Body of pancreas (tissue), 4 donors: ENCODE measurements around the gene GNG11. TPM values are rescaled to one million over a fixed set of nuclear protein-coding genes. Genes with fewer than 3 reads are reported as not detected.
"Not testable (repeated sequence)": the region's sequence is repeated elsewhere in the genome, so short reads cannot be mapped to it uniquely, and the experiment has no call there.

Experiments used
- ATAC-seq: fragments of 150-250 bp; one replicate; pipeline ENCODE4 v1.9.1; 2016
- DNase-seq, 4 donors: peaks; one replicate each; pipeline ENCODE4 v3.0.0-alpha.2; 2019
- H3K27ac ChIP-seq, 4 donors: fragments of 200-600 bp; sonication (generic); 1 replicate in 3 of 4; 2 replicates in 1 of 4; pipeline versions ENCODE4 v1.5.1 to v1.6.1; 2016 to 2019; ENCODE audit warnings: mild to moderate bottlenecking in 1 of 4, mixed read lengths in 1 of 4, moderate library complexity in 1 of 4
- H3K27me3 ChIP-seq, 2 donors: fragments of 200-600 bp; sonication (generic); one replicate each; pipeline ENCODE4 v1.6.0; 2016; ENCODE audit warnings: mild to moderate bottlenecking in 1 of 2
- H3K36me3 ChIP-seq, 2 donors: fragments of 200-600 bp; sonication (generic); replicated peaks in 1 of 2; 2 replicates each; pipeline ENCODE4 v1.5.1; 2016; ENCODE audit warnings: low read depth in 2 of 2; ENCODE audit not compliant: insufficient read depth in 1 of 2
- H3K4me1 ChIP-seq: fragments of 200-600 bp; sonication (generic); one replicate; pipeline ENCODE4 v1.6.0; 2016
- H3K4me3 ChIP-seq, 2 donors: fragments of 200-600 bp; sonication (generic); 1 replicate in 1 of 2; 2 replicates in 1 of 2; pipeline ENCODE4 v1.5.1; 2016 to 2019
- H3K9me3 ChIP-seq, 3 donors: fragments of 200-600 bp; sonication (generic); 1 replicate in 2 of 3; 2 replicates in 1 of 3; pipeline ENCODE4 v1.5.1; 2016
- POLR2A ChIP-seq, 3 donors: fragments of 450-650 bp; IDR thresholded peaks; one replicate each; pipeline ENCODE4 v1.6.1; 2016; ENCODE audit warnings: antibody characterized with exemption in 3 of 3, mild to moderate bottlenecking in 2 of 3
- WGBS, 2 donors: methylation state at CpG; one replicate each; pipeline ENCODE4 v1.1.5; 2017; 5-methylcytosine and 5-hydroxymethylcytosine counted together
- intact Hi-C: fragments of 100-400 bp; cut with DNase I; formaldehyde crosslinking; loops from one replicate; pipeline ENCODE4 v1.15.1; 2023
- total RNA-seq, 2 donors: library from RNA; depleted of rRNA; stranded (reverse); fragments of >200 nt; gene quantifications; one replicate each; pipeline ENCODE4 v1.1.0, GENCODE V29; 2016
- TF ChIP-seq, protein P1 (sequence below), 7 experiments: fragments of 450-650 bp in 4 of 7; fragments of 200-600 bp in 3 of 7; sonication (generic) in 3 of 7; IDR thresholded peaks; one replicate each; pipeline ENCODE4 v1.5.1; 2016 to 2019; ENCODE audit warnings: antibody characterized with exemption in 7 of 7

GNG11 gene
- total RNA-seq, 2 donors from 2014 or later: 6.6 to 11.4 TPM

GRCh38 chr7:93910076-93910994, 11.2 kb upstream of the GNG11 start:
- Histone ChIP-seq H3K4me1 (peaks cover 12% of the 10 kb centered on the region), H3K9me3 (no peaks in the 10 kb centered on the region), H3K4me3 (no peak overlapping the region), H3K27ac (peak overlapping the region in 1 of 4 donors; percentile 57), H3K36me3 (no peaks in the 10 kb centered on the region), H3K27me3 (no peaks in the 10 kb centered on the region)
- 40 to 43% methylated on average over 3 of the region's 3 CpGs for WGBS, 2 donors
- TF ChIP-seq POLR2A (IDR thresholded peaks at IDR 0.05): no peak
- TF ChIP-seq, protein P1, sequence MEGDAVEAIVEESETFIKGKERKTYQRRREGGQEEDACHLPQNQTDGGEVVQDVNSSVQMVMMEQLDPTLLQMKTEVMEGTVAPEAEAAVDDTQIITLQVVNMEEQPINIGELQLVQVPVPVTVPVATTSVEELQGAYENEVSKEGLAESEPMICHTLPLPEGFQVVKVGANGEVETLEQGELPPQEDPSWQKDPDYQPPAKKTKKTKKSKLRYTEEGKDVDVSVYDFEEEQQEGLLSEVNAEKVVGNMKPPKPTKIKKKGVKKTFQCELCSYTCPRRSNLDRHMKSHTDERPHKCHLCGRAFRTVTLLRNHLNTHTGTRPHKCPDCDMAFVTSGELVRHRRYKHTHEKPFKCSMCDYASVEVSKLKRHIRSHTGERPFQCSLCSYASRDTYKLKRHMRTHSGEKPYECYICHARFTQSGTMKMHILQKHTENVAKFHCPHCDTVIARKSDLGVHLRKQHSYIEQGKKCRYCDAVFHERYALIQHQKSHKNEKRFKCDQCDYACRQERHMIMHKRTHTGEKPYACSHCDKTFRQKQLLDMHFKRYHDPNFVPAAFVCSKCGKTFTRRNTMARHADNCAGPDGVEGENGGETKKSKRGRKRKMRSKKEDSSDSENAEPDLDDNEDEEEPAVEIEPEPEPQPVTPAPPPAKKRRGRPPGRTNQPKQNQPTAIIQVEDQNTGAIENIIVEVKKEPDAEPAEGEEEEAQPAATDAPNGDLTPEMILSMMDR (IDR thresholded peaks at IDR 0.05): no peak
- peak in 3 of 4 donors; percentile 16 to 23 (median 19) for DNase-seq
- peak; percentile 59 for ATAC-seq
- intact Hi-C loops: no loop called here

DNA sequence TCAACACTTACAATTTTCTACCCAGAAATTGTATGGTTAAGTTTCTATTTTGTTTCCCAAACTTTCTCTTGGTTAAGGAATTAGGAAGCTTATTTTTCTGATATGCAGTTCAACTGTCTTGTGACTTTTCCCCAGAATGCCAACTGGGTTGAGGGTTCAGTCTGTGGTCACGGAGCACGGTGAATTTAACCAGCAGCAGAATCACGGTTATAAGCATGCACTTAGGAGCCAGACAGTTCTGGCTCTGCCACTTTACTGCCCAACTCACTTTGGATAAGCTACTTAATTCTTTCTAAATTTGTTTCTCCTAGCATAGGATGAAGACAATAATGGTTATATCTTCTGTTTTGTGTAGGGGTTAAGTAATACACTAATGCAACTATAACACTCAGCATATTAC, 10.3 kb upstream of the GNG11 start:
- DNase-seq, H3K27me3 ChIP-seq, H3K4me3 ChIP-seq, ATAC-seq, H3K36me3 ChIP-seq, H3K9me3 ChIP-seq, intact Hi-C loops: not testable (repeated sequence)
- Histone ChIP-seq H3K27ac (peak overlapping the region in 1 of 4 donors; percentile 18), H3K4me1 (peaks cover 12% of the 10 kb centered on the region)
- 40 to 51% methylated on average over 3 of the region's 3 CpGs for WGBS, 2 donors

DNA sequence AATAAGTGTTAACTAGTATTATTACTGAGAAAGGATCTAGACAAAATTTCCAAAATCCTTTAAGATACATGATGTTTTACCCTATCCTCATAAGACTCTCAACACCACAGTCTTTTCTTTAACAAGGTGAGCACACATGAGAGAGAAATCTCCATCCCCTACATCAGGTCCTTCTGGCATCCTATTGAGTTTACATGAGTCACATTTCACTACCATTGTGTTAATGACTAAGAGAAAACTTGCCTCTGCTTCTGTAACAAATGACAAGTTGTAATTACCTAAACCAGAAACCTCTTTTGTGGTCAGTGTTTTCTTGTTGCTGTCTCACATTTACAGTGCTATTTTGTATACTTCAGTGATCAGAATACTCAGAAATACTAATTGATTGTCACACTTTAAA, 9.9 kb upstream of the GNG11 start:
- H3K4me3 ChIP-seq, ATAC-seq, H3K36me3 ChIP-seq, DNase-seq, H3K27ac ChIP-seq, intact Hi-C loops, H3K9me3 ChIP-seq, H3K27me3 ChIP-seq: not testable (repeated sequence)
- H3K4me1 ChIP-seq: peaks cover 12% of the 10 kb centered on the region

- no peaks in the 10 kb centered on the region for H3K27me3 ChIP-seq
- DNase-seq (no peak), ATAC-seq (no peak)
- H3K4me3 ChIP-seq: no peak overlapping the region
- peak overlapping the region in 1 of 4 donors; percentile 61 for H3K27ac ChIP-seq
- H3K4me1 ChIP-seq: peaks cover 12% of the 10 kb centered on the region
- H3K9me3 ChIP-seq: no peaks in the 10 kb centered on the region
- intact Hi-C loops: no loop called here
- H3K36me3 ChIP-seq: no peaks in the 10 kb centered on the region
- TF ChIP-seq POLR2A (IDR thresholded peaks at IDR 0.05): no peak
- TF ChIP-seq, protein P1 (IDR thresholded peaks at IDR 0.05): no peak
These were observed 8.3 kb upstream of the GNG11 start for GRCh38 chr7:93913197-93913596.

DNA sequence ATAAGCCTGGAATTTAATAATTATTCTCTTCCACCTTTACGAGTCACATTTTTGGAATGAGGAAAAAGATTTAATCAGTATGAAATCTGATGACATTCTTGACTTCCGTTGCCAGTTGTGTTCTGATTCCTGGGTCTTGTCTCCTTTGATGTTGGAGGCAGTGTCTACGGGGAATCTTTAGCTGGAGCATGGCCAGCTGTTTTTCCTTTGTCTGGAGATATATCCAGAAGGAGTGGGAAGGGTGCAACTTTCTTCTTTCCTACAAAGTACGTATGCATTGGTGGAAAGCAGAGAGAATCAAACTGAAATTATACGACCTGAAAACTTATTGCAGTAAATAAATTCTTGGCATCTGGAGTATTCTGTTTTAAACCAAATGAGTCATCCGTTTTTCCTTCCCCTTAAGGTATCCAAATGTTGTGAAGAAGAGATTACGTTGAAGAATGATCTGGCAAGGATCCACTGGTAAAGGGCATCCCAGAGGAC, 6.9 kb upstream of the GNG11 start:
- WGBS, 2 donors: 24 to 31% methylated on average over 7 of the region's 7 CpGs
- Histone ChIP-seq H3K36me3 (no peaks in the 10 kb centered on the region), H3K27ac (peak overlapping the region in 3 of 4 donors; percentile 48 to 72 (median 61)), H3K27me3 (no peaks in the 10 kb centered on the region), H3K4me3 (no peak overlapping the region), H3K4me1 (peaks cover 12% of the 10 kb centered on the region), H3K9me3 (no peaks in the 10 kb centered on the region)
- ATAC-seq (peak; percentile 64), DNase-seq (no peak)
- intact Hi-C loops: no loop called here
- TF ChIP-seq POLR2A (IDR thresholded peaks at IDR 0.05): no peak
- TF ChIP-seq, protein P1 (IDR thresholded peaks at IDR 0.05): no peak

DNA sequence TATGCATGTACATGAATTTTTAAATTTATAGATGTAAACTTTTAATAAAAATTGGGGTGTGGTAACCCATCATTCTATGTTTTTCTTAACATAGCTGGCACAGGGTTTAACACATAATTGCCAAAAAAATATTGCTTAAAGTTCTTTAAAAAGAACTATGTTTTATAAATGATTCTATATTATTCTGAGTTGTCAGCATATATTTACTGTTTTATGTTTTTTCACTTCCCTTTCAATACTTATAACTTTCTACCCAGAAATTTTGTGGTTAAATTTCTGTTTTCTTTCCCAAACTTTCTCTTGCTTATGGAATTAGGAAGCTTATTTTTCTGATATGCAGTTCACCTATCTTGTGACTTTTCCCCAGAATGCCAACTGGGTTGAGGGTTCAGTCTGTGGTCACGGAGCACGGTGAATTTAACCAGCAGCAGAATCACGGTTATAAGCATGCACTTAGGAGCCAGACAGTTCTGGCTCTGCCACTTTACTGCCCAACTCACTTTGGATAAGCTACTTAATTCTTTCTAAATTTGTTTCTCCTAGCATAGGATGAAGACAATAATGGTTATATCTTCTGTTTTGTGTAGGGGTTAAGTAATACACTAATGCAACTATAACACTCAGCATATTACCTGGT, 6.2 kb upstream of the GNG11 start:
- H3K27me3 ChIP-seq, H3K36me3 ChIP-seq, DNase-seq, intact Hi-C loops, H3K4me3 ChIP-seq, ATAC-seq, H3K9me3 ChIP-seq: not testable (repeated sequence)
- Histone ChIP-seq H3K27ac (peak overlapping the region in 1 of 4 donors; percentile 61), H3K4me1 (peaks cover 11% of the 10 kb centered on the region)
- WGBS, 2 donors: 70 to 74% methylated on average over 3 of the region's 3 CpGs

GRCh38 chr7:93915888-93916287, 5.6 kb upstream of the GNG11 start:
- H3K4me3 ChIP-seq, intact Hi-C loops, ATAC-seq, H3K4me1 ChIP-seq, H3K27me3 ChIP-seq, H3K27ac ChIP-seq, H3K9me3 ChIP-seq, H3K36me3 ChIP-seq, DNase-seq: not testable (repeated sequence)

GRCh38 chr7:93916315-93916714, 5.2 kb upstream of the GNG11 start:
- WGBS, 2 donors: 57 to 63% methylated on average over 4 of the region's 4 CpGs
- H3K4me1 ChIP-seq, ATAC-seq, H3K27ac ChIP-seq, intact Hi-C loops, H3K9me3 ChIP-seq, H3K4me3 ChIP-seq, H3K27me3 ChIP-seq, DNase-seq, H3K36me3 ChIP-seq: not testable (repeated sequence)
